SK-N-MC (cell line): ENCODE data around the gene TNNI3K.

ENCODE experiments used
- EZH2 ChIP-seq: fragments of 200-600 bp; sonication (generic); IDR thresholded peaks from one replicate; pipeline ENCODE4 v1.6.1; 2017; ENCODE audit warnings: antibody characterized with exemption
- POLR2AphosphoS5 ChIP-seq: IDR thresholded peaks from 2 replicates; pipeline ENCODE4 v1.6.1; 2012; ENCODE audit warnings: mild to moderate bottlenecking, low read depth, low read length, borderline replicate concordance

DNA sequence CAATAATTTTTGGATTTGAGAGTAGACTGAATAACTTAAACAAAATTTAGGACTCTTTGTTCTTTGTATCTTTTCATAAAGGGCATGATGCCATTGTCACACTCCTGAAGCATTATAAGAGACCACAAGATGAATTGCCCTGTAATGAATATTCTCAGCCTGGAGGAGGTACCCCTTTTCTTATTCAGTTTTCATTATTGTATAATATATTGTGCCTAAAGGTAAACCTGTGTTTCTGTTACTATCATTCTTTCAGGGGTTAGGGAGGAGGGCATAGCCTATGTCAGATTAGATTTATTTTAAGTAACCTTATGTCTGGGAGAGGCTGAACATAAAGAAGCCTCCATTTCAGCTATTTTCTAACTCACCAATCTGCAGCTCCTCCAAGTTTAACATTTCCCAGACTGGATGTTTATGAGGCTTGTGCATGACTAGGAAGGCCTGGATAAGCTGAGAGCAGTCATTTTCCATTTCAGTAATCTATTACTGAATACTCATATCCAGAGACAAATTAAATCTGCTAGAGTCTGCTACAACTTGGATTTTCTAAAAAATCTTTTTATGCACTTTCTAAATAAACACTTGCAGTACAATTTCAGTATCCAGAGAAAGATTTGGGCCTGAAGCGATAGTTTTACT lies 132.1 kb downstream of the TNNI3K start:
- no peak for TF ChIP-seq EZH2
- no peak for TF ChIP-seq POLR2AphosphoS5
